MM.1S (cell line): ENCODE results near the gene RBMY1B.
"Not testable (repeated sequence)": the region's sequence is repeated elsewhere in the genome, so short reads cannot be mapped to it uniquely, and the experiment has no call there.

ENCODE experiments used
- DNase-seq: peaks from one replicate; pipeline ENCODE4 v3.0.0-alpha.2; 2015
- H2AFZ ChIP-seq: fragments of 300-600 bp; sonication (generic); 2 replicates; pipeline ENCODE4 v1.6.0; 2016; ENCODE audit warnings: antibody characterized with exemption, low read length
- H3F3A ChIP-seq: fragments of 300-600 bp; sonication (generic); 2 replicates; pipeline ENCODE4 v1.6.1; 2016; ENCODE audit warnings: mild to moderate bottlenecking, antibody characterized with exemption, low read length, moderate library complexity, mixed read lengths; ENCODE audit not compliant: insufficient read depth
- H3K27ac ChIP-seq: fragments of 300-600 bp; sonication (generic); 2 replicates; pipeline ENCODE4 v1.5.1; 2016; ENCODE audit warnings: mild to moderate bottlenecking, low read length
- H3K27me3 ChIP-seq: fragments of 300-600 bp; sonication (generic); replicated peaks from 2 replicates; pipeline ENCODE4 v1.6.0; 2016; ENCODE audit warnings: low read length; ENCODE audit not compliant: insufficient read depth
- H3K36me3 ChIP-seq: fragments of 300-600 bp; sonication (generic); replicated peaks from 2 replicates; pipeline ENCODE4 v1.6.1; 2016; ENCODE audit warnings: mild to moderate bottlenecking, low read length, mixed read lengths; ENCODE audit not compliant: insufficient read depth
- H3K4me1 ChIP-seq: fragments of 300-600 bp; sonication (generic); 2 replicates; pipeline ENCODE4 v1.6.1; 2016; ENCODE audit warnings: low read length, mixed read lengths
- H3K4me2 ChIP-seq: fragments of 300-600 bp; sonication (generic); 2 replicates; pipeline ENCODE4 v1.6.0; 2016; ENCODE audit warnings: low read depth, low read length
- H3K4me3 ChIP-seq: fragments of 300-600 bp; sonication (generic); 2 replicates; pipeline ENCODE4 v1.5.1; 2016; ENCODE audit warnings: low read length, mixed read lengths
- H3K79me2 ChIP-seq: fragments of 300-600 bp; sonication (generic); 2 replicates; pipeline ENCODE4 v1.6.1; 2016; ENCODE audit warnings: mixed run types, low read length, mixed read lengths
- H3K9ac ChIP-seq: fragments of 300-600 bp; sonication (generic); 2 replicates; pipeline ENCODE4 v1.6.1; 2016; ENCODE audit warnings: low read length, mixed read lengths
- H3K9me2 ChIP-seq: fragments of 300-600 bp; sonication (generic); replicated peaks from 2 replicates; pipeline ENCODE4 v1.6.1; 2016; ENCODE audit warnings: mild to moderate bottlenecking, low read length, mixed read lengths; ENCODE audit not compliant: insufficient read depth
- H3K9me3 ChIP-seq: fragments of 300-600 bp; sonication (generic); replicated peaks from 2 replicates; pipeline ENCODE4 v1.6.1; 2016; ENCODE audit warnings: mild to moderate bottlenecking, low read length, mixed read lengths; ENCODE audit not compliant: insufficient read depth
- H4K20me1 ChIP-seq: fragments of 300-600 bp; sonication (generic); 2 replicates; pipeline ENCODE4 v1.6.1; 2016; ENCODE audit warnings: mild to moderate bottlenecking, low read length, moderate library complexity, mixed read lengths; ENCODE audit not compliant: insufficient read depth
- EZH2 ChIP-seq: fragments of 300-600 bp; sonication (generic); optimal IDR thresholded peaks from 2 replicates; pipeline ENCODE3; 2017; ENCODE audit warnings: low read depth, mild to moderate bottlenecking, antibody characterized with exemption, low read length, mixed read lengths
- EZH2phosphoT487 ChIP-seq: fragments of 300-600 bp; sonication (generic); IDR thresholded peaks from 2 replicates; pipeline ENCODE4 v1.6.1; 2018; ENCODE audit warnings: antibody characterized with exemption, low read length
- TF ChIP-seq, protein P1 (sequence below): fragments of 300-600 bp; sonication (generic); IDR thresholded peaks from 2 replicates; pipeline ENCODE4 v1.5.1; 2016; ENCODE audit warnings: antibody characterized with exemption, low read length, mixed read lengths

The RBMY1B gene

DNA sequence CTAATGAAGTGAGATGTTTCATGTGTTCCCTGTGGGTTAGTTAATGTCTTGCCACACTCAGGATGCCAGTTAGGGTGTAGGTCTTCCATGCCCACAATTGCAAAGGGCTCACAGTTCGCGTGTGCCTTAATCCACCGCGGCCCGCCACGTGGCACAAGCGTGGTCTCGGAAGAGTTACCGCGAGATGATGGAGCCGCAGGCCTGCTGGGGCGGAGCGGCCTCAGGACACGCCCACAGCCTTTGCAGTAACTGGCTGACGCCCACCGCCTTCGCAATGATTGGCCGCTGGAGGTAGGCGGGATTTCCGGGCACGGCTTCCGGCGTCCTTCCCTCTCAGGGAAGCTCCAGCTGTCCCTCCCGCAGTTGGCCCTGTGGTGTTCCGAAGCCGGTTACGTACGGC, at the start of gene RBMY1B:
Gene RBMY1B (plus strand): TSS at position 301 of the 400 bp plus-strand sequence. CDS start 2,013 bp downstream, outside the sequence.
- not testable (repeated sequence) for H3K4me3 ChIP-seq, H3K9me2 ChIP-seq, H3F3A ChIP-seq, H4K20me1 ChIP-seq, H3K9ac ChIP-seq, H3K36me3 ChIP-seq, H3K27ac ChIP-seq, H3K27me3 ChIP-seq, DNase-seq, H2AFZ ChIP-seq, H3K9me3 ChIP-seq, H3K79me2 ChIP-seq, H3K4me2 ChIP-seq, H3K4me1 ChIP-seq

DNA sequence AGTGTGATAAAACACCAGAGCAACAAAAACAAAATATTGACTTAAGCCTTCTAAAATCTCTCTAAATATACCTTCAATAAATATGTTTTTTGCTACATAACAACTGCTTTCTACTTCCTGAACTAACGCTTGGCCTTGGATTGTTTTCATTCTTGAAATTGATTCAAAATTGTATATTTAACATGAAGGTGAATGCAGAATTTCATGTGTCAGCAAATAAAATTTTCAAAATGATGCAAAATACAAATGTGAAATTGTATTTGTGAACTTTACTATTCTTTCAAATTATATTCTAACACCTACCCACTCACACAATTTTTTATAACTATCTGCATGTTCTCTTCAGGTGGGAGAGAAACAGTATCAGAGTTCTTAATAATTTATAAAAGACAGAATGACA, 48.2 kb upstream of the RBMY1B start:
- not testable (repeated sequence) for H3K79me2 ChIP-seq, H3K9ac ChIP-seq, H3K36me3 ChIP-seq, H3K27me3 ChIP-seq, H3K4me1 ChIP-seq, H4K20me1 ChIP-seq, H3K27ac ChIP-seq, H3K9me3 ChIP-seq, H3F3A ChIP-seq, H3K4me2 ChIP-seq, H3K4me3 ChIP-seq, DNase-seq, H2AFZ ChIP-seq, H3K9me2 ChIP-seq

DNA sequence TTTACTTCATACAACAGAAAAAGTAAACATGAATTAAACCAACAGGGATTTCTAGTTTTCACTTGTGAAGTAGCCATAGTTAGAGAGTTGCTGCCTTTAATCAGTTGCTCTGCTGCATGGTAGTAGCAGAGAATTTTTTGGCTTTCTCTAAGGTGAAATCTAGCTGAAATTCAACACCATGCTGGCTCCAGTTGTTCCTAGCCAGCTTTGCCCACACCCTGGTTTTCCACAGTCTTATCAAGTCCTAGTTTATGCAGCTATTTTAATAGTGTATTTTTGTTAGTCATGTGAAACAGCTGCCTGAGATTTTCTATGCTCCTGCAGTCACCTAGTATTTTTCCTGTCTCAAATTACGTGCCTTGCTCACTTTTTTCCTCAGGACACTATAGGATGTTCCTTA, 28.2 kb upstream of the RBMY1B start:
- no peak overlapping the region for H3K9ac ChIP-seq
- no peaks in the 10 kb centered on the region for H3K9me3 ChIP-seq
- no peak for DNase-seq
- no peaks in the 10 kb centered on the region for H3F3A ChIP-seq
- H3K36me3 ChIP-seq: no peaks in the 10 kb centered on the region
- no peaks in the 10 kb centered on the region for H3K4me1 ChIP-seq
- TF ChIP-seq EZH2phosphoT487 (no peak), EZH2 (no peak)
- TF ChIP-seq, protein P1, sequence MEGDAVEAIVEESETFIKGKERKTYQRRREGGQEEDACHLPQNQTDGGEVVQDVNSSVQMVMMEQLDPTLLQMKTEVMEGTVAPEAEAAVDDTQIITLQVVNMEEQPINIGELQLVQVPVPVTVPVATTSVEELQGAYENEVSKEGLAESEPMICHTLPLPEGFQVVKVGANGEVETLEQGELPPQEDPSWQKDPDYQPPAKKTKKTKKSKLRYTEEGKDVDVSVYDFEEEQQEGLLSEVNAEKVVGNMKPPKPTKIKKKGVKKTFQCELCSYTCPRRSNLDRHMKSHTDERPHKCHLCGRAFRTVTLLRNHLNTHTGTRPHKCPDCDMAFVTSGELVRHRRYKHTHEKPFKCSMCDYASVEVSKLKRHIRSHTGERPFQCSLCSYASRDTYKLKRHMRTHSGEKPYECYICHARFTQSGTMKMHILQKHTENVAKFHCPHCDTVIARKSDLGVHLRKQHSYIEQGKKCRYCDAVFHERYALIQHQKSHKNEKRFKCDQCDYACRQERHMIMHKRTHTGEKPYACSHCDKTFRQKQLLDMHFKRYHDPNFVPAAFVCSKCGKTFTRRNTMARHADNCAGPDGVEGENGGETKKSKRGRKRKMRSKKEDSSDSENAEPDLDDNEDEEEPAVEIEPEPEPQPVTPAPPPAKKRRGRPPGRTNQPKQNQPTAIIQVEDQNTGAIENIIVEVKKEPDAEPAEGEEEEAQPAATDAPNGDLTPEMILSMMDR: no peak
- no peak overlapping the region for H3K4me2 ChIP-seq
- no peaks in the 10 kb centered on the region for H3K27me3 ChIP-seq
- H3K79me2 ChIP-seq: no peaks in the 10 kb centered on the region
- no peak overlapping the region for H3K27ac ChIP-seq
- no peak overlapping the region for H3K4me3 ChIP-seq
- no peak overlapping the region for H2AFZ ChIP-seq
- H4K20me1 ChIP-seq: no peaks in the 10 kb centered on the region
- H3K9me2 ChIP-seq: no peaks in the 10 kb centered on the region

DNA sequence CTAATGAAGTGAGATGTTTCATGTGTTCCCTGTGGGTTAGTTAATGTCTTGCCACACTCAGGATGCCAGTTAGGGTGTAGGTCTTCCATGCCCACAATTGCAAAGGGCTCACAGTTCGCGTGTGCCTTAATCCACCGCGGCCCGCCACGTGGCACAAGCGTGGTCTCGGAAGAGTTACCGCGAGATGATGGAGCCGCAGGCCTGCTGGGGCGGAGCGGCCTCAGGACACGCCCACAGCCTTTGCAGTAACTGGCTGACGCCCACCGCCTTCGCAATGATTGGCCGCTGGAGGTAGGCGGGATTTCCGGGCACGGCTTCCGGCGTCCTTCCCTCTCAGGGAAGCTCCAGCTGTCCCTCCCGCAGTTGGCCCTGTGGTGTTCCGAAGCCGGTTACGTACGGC, 23.4 kb downstream of the RBMY1B start, which contains the start of gene RBMY1A1:
Gene RBMY1A1 (plus strand): TSS at position 301 of the 400 bp plus-strand sequence. CDS start 2,013 bp downstream, outside the sequence.
- not testable (repeated sequence) for H4K20me1 ChIP-seq, H3K27me3 ChIP-seq, H3K79me2 ChIP-seq, H3K36me3 ChIP-seq, H3K9ac ChIP-seq, H3K4me1 ChIP-seq, DNase-seq, H2AFZ ChIP-seq, H3K4me2 ChIP-seq, H3K4me3 ChIP-seq, H3K27ac ChIP-seq, H3F3A ChIP-seq, H3K9me2 ChIP-seq, H3K9me3 ChIP-seq

DNA sequence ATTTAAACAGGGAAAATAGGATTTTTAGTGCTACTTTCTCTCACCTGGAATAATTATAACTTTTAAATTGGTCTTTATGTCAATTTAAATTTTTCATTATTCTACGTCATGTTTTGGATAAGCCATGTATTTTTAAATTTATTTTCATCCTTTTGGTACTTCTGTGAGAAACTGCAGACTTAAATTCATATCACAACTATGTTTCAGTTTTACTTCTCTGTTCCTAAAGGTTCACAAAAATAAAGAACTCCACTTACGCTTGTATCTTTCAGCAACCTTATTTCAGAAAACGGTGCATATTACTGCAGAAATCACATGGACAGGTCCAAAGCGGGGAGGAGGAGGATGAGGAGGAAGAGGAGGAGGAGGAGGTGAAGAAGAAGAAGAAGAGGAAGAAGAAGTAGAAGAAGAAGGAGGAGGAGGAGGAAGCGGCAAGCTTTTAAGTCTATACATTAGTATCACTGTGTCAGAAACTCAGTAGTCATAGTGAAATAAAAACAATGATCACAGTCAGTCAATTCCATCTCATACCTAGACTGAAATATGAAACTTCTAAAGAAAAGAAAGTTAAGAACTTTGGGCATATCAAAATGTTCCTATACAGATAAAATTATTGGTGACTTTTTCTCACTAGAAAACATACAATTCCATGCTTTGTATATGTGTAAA, 48.3 kb downstream of the RBMY1B start:
- not testable (repeated sequence) for H3K4me1 ChIP-seq, H3K9ac ChIP-seq, H3K4me3 ChIP-seq

More for the DNA sequence above, 48.3 kb downstream of the RBMY1B start:
- H2AFZ ChIP-seq, H3F3A ChIP-seq, H3K27me3 ChIP-seq, H3K4me2 ChIP-seq, H3K79me2 ChIP-seq, DNase-seq, H3K9me3 ChIP-seq, H3K9me2 ChIP-seq, H4K20me1 ChIP-seq, H3K36me3 ChIP-seq, H3K27ac ChIP-seq: not testable (repeated sequence)
